WTC11 (cell line): ENCODE results near the gene RABGGTA. TPM values are rescaled to one million over a fixed set of nuclear protein-coding genes. Genes with fewer than 3 reads are reported as not detected.

Source experiments
- ATAC-seq: fragments of 200-7000 bp; cut with Tn5 transposase; 2 replicates; pipeline ENCODE4 v1.10.0; 2021; ENCODE audit warnings: mild to moderate bottlenecking, moderate library complexity
- CTCF ChIA-PET: fragments of 300-600 bp; sonication (Branson Sonifier 250); formaldehyde crosslinking; loops from one replicate; lab custom pipeline; 2021; ENCODE audit warnings: antibody characterized with exemption; lab: Charles Lee
- POLR2A ChIA-PET: fragments of 350-600 bp; sonication (Branson Sonifier 250); formaldehyde crosslinking; loops from one replicate; lab custom pipeline; 2021; ENCODE audit warnings: antibody characterized with exemption; lab: Charles Lee
- DNase-seq: peaks from one replicate; pipeline ENCODE4 v3.0.0; 2021; ENCODE audit warnings: low spot score
- H3K27ac Mint-ChIP-seq: 2 replicates; pipeline ENCODE4 v1.8.0; 2021; ENCODE audit warnings: mixed read lengths
- H3K27me3 Mint-ChIP-seq: 2 replicates; pipeline ENCODE4 v1.8.0; 2021; ENCODE audit warnings: low read depth, mild to moderate bottlenecking, moderate library complexity, mixed read lengths
- H3K36me3 Mint-ChIP-seq: 2 replicates; pipeline ENCODE4 v1.8.0; 2021; ENCODE audit warnings: mixed read lengths
- H3K4me1 Mint-ChIP-seq: 2 replicates; pipeline ENCODE4 v1.8.0; 2022; ENCODE audit warnings: mixed read lengths
- H3K4me3 Mint-ChIP-seq: 2 replicates; pipeline ENCODE4 v1.8.0; 2021; ENCODE audit warnings: mild to moderate bottlenecking, moderate library complexity, mixed read lengths
- H3K9me3 Mint-ChIP-seq: 2 replicates; pipeline ENCODE4 v1.8.0; 2021; ENCODE audit warnings: mixed read lengths
- AR ChIP-seq: fragments of 250-450 bp; sonication (Bioruptor Pico); IDR thresholded peaks from 2 replicates; pipeline ENCODE4 v1.9.0; 2021; ENCODE audit warnings: mild to moderate bottlenecking
- ATF1 ChIP-seq: sonication (generic); formaldehyde crosslinking; IDR thresholded peaks from 2 replicates; pipeline ENCODE4 v1.8.1; 2023; ENCODE audit warnings: mild to moderate bottlenecking, moderate library complexity, missing genetic modification reagents
- CDX4 ChIP-seq: fragments of 250-450 bp; sonication (Bioruptor Pico); IDR thresholded peaks from 2 replicates; pipeline ENCODE4 v1.9.0; 2021; ENCODE audit warnings: moderate library complexity, mild to moderate bottlenecking, inconsistent platforms, borderline replicate concordance
- ESRRA ChIP-seq: sonication (generic); formaldehyde crosslinking; IDR thresholded peaks from 2 replicates; pipeline ENCODE4 v1.8.1; 2022; ENCODE audit warnings: mild to moderate bottlenecking, missing genetic modification reagents, borderline replicate concordance
- ETV6 ChIP-seq: sonication (generic); formaldehyde crosslinking; IDR thresholded peaks from 2 replicates; pipeline ENCODE4 v1.8.1; 2022; ENCODE audit warnings: mild to moderate bottlenecking, missing genetic modification reagents
- FOXJ3 ChIP-seq: sonication (generic); formaldehyde crosslinking; IDR thresholded peaks from 2 replicates; pipeline ENCODE4 v1.9.0; 2021; ENCODE audit warnings: missing genetic modification reagents, mild to moderate bottlenecking, borderline replicate concordance
- GTF2I ChIP-seq: fragments of 250-450 bp; sonication (Bioruptor Pico); conservative IDR thresholded peaks from 2 replicates; pipeline ENCODE4 v1.4.0; 2021; ENCODE audit warnings: mild to moderate bottlenecking
- HMGA2 ChIP-seq: fragments of 250-450 bp; sonication (Bioruptor Pico); IDR thresholded peaks from 2 replicates; pipeline ENCODE4 v1.4.0; 2021; ENCODE audit warnings: mild to moderate bottlenecking, moderate library complexity
- IRF1 ChIP-seq: sonication (generic); formaldehyde crosslinking; IDR thresholded peaks from 2 replicates; pipeline ENCODE4 v1.8.0; 2023; ENCODE audit warnings: missing genetic modification reagents
- NR2C2 ChIP-seq: sonication (generic); formaldehyde crosslinking; IDR thresholded peaks from 2 replicates; pipeline ENCODE4 v1.8.0; 2022; ENCODE audit warnings: mild to moderate bottlenecking, missing genetic modification reagents
- NR3C1 ChIP-seq: sonication (generic); formaldehyde crosslinking; conservative IDR thresholded peaks from 2 replicates; pipeline ENCODE4 v1.8.1; 2023; ENCODE audit warnings: low read depth, mild to moderate bottlenecking, missing genetic modification reagents
- PRRX2 ChIP-seq: fragments of 250-450 bp; sonication (Bioruptor Pico); IDR thresholded peaks from 2 replicates; pipeline ENCODE4 v1.8.0; 2021; ENCODE audit warnings: mild to moderate bottlenecking
- ZNF219 ChIP-seq: sonication (generic); formaldehyde crosslinking; IDR thresholded peaks from 2 replicates; pipeline ENCODE4 v1.8.0; 2023; ENCODE audit warnings: missing genetic modification reagents, mild to moderate bottlenecking, borderline replicate concordance
- ZNF263 ChIP-seq: sonication (generic); formaldehyde crosslinking; IDR thresholded peaks from 2 replicates; pipeline ENCODE4 v1.8.1; 2022; ENCODE audit warnings: low read depth, mild to moderate bottlenecking, moderate library complexity, missing genetic modification reagents
- ZNF416 ChIP-seq: fragments of 250-450 bp; sonication (Bioruptor Pico); IDR thresholded peaks from 2 replicates; pipeline ENCODE4 v1.9.0; 2021; ENCODE audit warnings: mild to moderate bottlenecking, inconsistent platforms
- ZNF532 ChIP-seq: fragments of 250-450 bp; sonication (Bioruptor Pico); IDR thresholded peaks from 2 replicates; pipeline ENCODE4 v1.9.0; 2021; ENCODE audit warnings: mild to moderate bottlenecking, borderline replicate concordance
- total RNA-seq: library from RNA; stranded (reverse); gene quantifications from 3 replicates; pipeline ENCODE4 v1.2.3, GENCODE V29; 2021
- TF ChIP-seq, protein P1 (sequence below): fragments of 250-450 bp; sonication (Bioruptor Pico); IDR thresholded peaks from 2 replicates; pipeline ENCODE4 v1.8.0; 2021; ENCODE audit warnings: mild to moderate bottlenecking

The RABGGTA gene
- total RNA-seq, 1 experiment from 2014 or later = 27.1 TPM

DNA sequence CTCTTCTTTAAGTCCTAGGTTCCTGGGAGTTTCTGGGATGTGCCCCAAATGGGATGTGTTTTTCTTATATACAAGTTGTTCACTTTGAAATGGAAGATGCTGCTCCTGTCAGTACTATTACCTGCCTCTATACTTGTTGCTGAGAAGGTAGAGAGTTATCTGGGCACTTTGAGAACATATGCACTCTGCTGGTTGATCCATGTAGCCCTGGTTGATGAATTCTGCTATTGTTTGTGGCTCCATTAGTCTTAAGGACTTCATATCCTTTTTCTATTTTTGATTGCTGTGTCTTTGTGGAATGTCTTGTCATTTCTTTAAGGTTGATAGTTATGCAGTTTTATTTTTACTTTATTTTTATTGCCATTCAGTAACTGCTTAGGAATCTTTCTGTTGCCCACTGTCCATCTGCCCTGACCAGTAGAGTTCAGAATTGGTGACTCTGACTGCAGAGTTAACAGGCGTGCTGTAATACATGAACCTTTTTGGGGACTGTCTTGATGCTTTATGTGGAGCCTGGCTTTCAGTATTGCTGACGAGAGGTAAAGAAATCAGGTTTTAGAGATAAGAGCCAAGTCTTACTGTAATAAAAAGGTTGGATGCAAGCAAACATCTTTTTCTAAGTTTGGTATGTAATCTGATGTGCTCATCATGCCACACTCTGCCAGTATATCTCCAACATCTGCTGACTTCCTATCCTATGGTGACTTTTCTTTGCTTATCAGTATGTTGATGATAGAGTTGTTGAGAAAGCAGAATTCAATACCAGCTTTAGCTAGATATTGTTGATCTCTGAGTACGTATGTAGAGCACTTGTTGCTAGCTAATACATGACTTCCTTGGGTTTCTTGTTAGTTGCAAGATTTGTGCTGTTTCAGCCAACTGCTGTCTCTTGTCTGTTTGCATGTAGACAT, 37.0 kb downstream of the RABGGTA start:
- H3K4me3 Mint-ChIP-seq = peak overlapping the region; percentile 32
- no peak overlapping the region for H3K27ac Mint-ChIP-seq
- ChIA-PET CTCF (no interaction called here), POLR2A (interaction anchor here (1.9 kb wide), 1 partner anchor 8 kb away, joined by 9 read pairs; the partner anchor contains the start of gene TINF2)
- ATAC-seq (no peak), DNase-seq (no peak)
- H3K4me1 Mint-ChIP-seq = peaks cover 22% of the 10 kb centered on the region
- no peak for TF ChIP-seq ZNF532 (CRISPR knock-in tag)
- no peak for TF ChIP-seq ZNF416
- TF ChIP-seq ESRRA (CRISPR knock-in tag) = no peak
- TF ChIP-seq AR = no peak
- no peak for TF ChIP-seq CDX4 (CRISPR knock-in tag)
- TF ChIP-seq, protein P1, sequence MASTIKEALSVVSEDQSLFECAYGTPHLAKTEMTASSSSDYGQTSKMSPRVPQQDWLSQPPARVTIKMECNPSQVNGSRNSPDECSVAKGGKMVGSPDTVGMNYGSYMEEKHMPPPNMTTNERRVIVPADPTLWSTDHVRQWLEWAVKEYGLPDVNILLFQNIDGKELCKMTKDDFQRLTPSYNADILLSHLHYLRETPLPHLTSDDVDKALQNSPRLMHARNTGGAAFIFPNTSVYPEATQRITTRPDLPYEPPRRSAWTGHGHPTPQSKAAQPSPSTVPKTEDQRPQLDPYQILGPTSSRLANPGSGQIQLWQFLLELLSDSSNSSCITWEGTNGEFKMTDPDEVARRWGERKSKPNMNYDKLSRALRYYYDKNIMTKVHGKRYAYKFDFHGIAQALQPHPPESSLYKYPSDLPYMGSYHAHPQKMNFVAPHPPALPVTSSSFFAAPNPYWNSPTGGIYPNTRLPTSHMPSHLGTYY (CRISPR knock-in tag) = no peak
- TF ChIP-seq GTF2I (CRISPR knock-in tag) = no peak
- TF ChIP-seq ZNF219 (CRISPR knock-in tag) = no peak
- no peak for TF ChIP-seq NR3C1
- no peak for TF ChIP-seq IRF1 (CRISPR knock-in tag)
- TF ChIP-seq PRRX2 (CRISPR knock-in tag) = no peak
- TF ChIP-seq ATF1 (CRISPR knock-in tag) = no peak
- no peak for TF ChIP-seq ETV6 (CRISPR knock-in tag)
- H3K36me3 Mint-ChIP-seq = peaks cover 42% of the 10 kb centered on the region
- no peaks in the 10 kb centered on the region for H3K27me3 Mint-ChIP-seq
- no peaks in the 10 kb centered on the region for H3K9me3 Mint-ChIP-seq

GRCh38 chr14:24233538-24233866, 37.9 kb downstream of the RABGGTA start:
- POLR2A ChIA-PET = interaction anchor here (1.9 kb wide), 1 partner anchor 8 kb away, joined by 9 read pairs; the partner anchor contains the start of gene TINF2
- H3K4me3 Mint-ChIP-seq = peak overlapping the region; percentile 99
- H3K27ac Mint-ChIP-seq = peak overlapping the region; percentile 99
- H3K9me3 Mint-ChIP-seq = no peaks in the 10 kb centered on the region
- H3K27me3 Mint-ChIP-seq = no peaks in the 10 kb centered on the region
- peaks cover 34% of the 10 kb centered on the region for H3K36me3 Mint-ChIP-seq
- peaks cover 22% of the 10 kb centered on the region for H3K4me1 Mint-ChIP-seq
- no peak for TF ChIP-seq HMGA2 (CRISPR knock-in tag)
- TF ChIP-seq ETV6 (CRISPR knock-in tag) = no peak
- TF ChIP-seq NR2C2 (CRISPR knock-in tag) = no peak
- TF ChIP-seq FOXJ3 (CRISPR knock-in tag) = no peak
- TF ChIP-seq ZNF263 (CRISPR knock-in tag) = no peak
- TF ChIP-seq ZNF219 (CRISPR knock-in tag) = no peak
- TF ChIP-seq, all 79 proteins: peak for 0
- DNase-seq (no peak), ATAC-seq (no peak)
- CTCF ChIA-PET = interaction anchor here (1.7 kb wide), 1 partner anchor 9 kb away, joined by 12 read pairs; the partner anchor contains the start of gene TINF2
